Parathyroid adenoma (tissue), 2 donors: ENCODE results near the gene ARHGDIB.

Experiments used
- H2AFZ ChIP-seq: fragments of 300-600 bp; sonication (generic); one replicate; pipeline ENCODE4 v1.7.0; 2017; ENCODE audit warnings: antibody characterized with exemption, mild to moderate bottlenecking
- H3K27ac ChIP-seq: fragments of 300-600 bp; sonication (generic); one replicate; pipeline ENCODE4 v1.7.0; 2017
- H3K27me3 ChIP-seq: fragments of 300-600 bp; sonication (generic); one replicate; pipeline ENCODE4 v1.7.0; 2017; ENCODE audit warnings: low read length; ENCODE audit not compliant: control insufficient read depth, insufficient read depth
- H3K36me3 ChIP-seq: fragments of 300-600 bp; sonication (generic); one replicate; pipeline ENCODE4 v1.7.0; 2017; ENCODE audit warnings: low read length; ENCODE audit not compliant: control insufficient read depth, insufficient read depth
- H3K4me1 ChIP-seq: fragments of 300-600 bp; sonication (generic); one replicate; pipeline ENCODE4 v1.7.0; 2017; ENCODE audit warnings: control low read depth
- H3K4me2 ChIP-seq: fragments of 300-600 bp; sonication (generic); one replicate; pipeline ENCODE4 v1.7.0; 2017; ENCODE audit warnings: low read length
- H3K4me3 ChIP-seq: fragments of 300-600 bp; sonication (generic); one replicate; pipeline ENCODE4 v1.7.0; 2017; ENCODE audit warnings: low read depth, low read length
- H3K79me2 ChIP-seq: fragments of 300-600 bp; sonication (generic); one replicate; pipeline ENCODE4 v1.7.0; 2017; ENCODE audit warnings: control low read depth
- H3K9ac ChIP-seq: fragments of 300-600 bp; sonication (generic); one replicate; pipeline ENCODE4 v1.7.0; 2017; ENCODE audit warnings: mild to moderate bottlenecking
- H3K9me3 ChIP-seq: fragments of 300-600 bp; sonication (generic); one replicate; pipeline ENCODE4 v1.7.0; 2017; ENCODE audit warnings: low read length; ENCODE audit not compliant: control insufficient read depth
- TF ChIP-seq, protein P1 (sequence below): fragments of 300-600 bp; sonication (generic); IDR thresholded peaks from one replicate; pipeline ENCODE4 v1.7.0; 2017; ENCODE audit warnings: antibody characterized with exemption, mild to moderate bottlenecking
- donor health status: primary hyperparathyroidism.

ARHGDIB gene

DNA sequence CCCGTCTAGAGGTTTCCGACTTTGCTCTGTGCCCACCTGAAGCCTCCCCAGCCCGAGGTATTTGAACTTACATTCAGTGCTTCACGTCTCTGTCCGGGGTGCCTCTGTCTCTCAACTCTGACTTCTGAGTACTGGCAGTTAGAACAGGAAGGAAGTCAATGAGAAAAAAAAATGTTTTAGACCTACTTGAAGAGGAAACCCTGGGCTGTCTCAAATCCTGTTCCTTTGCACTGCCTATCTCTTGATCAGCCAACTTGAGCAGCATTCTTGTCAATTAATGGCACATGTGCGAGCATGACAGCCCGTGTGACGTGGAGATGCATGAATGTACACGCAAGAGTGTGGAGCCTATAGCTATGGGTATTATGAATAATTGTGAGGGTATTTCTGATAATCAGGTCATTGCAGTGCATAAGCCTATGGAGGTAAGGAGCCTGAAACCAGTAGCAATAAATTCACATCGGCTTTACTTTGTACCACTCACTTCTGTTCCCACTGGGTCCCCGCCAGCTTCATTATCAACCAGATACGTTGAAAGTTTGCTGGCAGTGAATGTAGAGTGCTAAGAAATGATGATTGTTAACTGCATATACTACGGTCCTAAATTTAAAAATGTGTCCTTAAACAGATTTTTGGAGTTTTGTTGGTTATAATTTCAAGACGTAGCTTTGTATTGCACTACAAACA lies at the start of gene ARHGDIB:
Gene ARHGDIB (minus strand): TSS at position 136 of the 687 bp plus-strand sequence. CDS start 10,889 bp downstream, outside the sequence.
- no peak within 1 kb of the TSS for H3K9ac ChIP-seq
- H3K4me3 ChIP-seq: peak within 1 kb of the TSS; percentile 49
- no peaks in the 10 kb centered on the region for H3K4me1 ChIP-seq

DNA sequence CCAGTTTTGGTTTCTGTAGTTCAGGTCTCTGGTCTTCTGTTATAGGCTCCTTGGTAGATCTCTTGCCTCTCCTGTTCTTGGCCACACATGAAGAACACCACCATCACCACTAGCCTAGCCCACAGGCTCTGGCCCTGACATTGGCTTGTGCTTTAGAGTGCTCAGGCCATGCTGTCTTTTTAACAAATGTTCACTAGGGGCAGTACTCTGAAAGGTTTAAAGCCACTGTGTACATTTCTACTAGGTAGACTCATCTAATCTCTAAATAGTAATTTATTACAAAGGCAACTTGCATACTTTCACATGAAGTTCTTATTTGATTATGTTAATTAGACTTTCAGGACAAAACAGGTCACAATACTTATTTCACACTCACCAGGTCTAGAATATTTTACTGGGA lies 49.8 kb upstream of the ARHGDIB start:
- Histone ChIP-seq H3K9ac (no peak overlapping the region), H3K79me2 (no peaks in the 10 kb centered on the region), H3K36me3 (no peaks in the 10 kb centered on the region), H3K9me3 (no peaks in the 10 kb centered on the region), H3K27me3 (no peaks in the 10 kb centered on the region), H3K27ac (no peak overlapping the region), H2AFZ (no peak overlapping the region), H3K4me3 (no peak overlapping the region), H3K4me2 (no peak overlapping the region), H3K4me1 (no peaks in the 10 kb centered on the region)
- TF ChIP-seq, protein P1, sequence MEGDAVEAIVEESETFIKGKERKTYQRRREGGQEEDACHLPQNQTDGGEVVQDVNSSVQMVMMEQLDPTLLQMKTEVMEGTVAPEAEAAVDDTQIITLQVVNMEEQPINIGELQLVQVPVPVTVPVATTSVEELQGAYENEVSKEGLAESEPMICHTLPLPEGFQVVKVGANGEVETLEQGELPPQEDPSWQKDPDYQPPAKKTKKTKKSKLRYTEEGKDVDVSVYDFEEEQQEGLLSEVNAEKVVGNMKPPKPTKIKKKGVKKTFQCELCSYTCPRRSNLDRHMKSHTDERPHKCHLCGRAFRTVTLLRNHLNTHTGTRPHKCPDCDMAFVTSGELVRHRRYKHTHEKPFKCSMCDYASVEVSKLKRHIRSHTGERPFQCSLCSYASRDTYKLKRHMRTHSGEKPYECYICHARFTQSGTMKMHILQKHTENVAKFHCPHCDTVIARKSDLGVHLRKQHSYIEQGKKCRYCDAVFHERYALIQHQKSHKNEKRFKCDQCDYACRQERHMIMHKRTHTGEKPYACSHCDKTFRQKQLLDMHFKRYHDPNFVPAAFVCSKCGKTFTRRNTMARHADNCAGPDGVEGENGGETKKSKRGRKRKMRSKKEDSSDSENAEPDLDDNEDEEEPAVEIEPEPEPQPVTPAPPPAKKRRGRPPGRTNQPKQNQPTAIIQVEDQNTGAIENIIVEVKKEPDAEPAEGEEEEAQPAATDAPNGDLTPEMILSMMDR: no peak

More for the DNA sequence above, at the start of gene ARHGDIB:
- Histone ChIP-seq H3K9me3 (no peaks in the 10 kb centered on the region), H3K27ac (peak within 1 kb of the TSS; percentile 48), H3K4me2 (peak within 1 kb of the TSS; percentile 39), H3K79me2 (no peaks in the 10 kb centered on the region), H3K36me3 (no peaks in the 10 kb centered on the region), H2AFZ (peak within 1 kb of the TSS; percentile 7), H3K27me3 (no peaks in the 10 kb centered on the region)
- TF ChIP-seq, protein P1: no peak

DNA sequence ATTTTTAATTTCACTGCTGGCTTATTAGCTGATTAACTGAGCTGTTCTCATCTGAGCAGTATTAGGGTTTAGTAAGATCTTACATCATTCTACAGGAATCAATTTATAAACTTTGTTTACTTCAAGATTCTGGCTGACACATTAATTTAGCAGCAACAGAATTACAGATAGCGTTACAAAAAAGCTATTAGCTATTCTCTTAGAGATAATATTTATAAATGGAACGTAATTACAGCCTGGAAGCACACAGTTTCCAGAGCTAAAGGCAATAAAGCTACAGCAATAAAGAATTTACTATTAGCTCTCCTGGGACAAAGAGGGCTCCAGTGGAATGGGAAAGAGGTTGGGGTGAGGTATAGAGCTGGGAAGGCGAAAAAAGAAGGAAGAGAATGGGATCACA lies 46.1 kb upstream of the ARHGDIB start:
- Histone ChIP-seq H3K36me3 (no peaks in the 10 kb centered on the region), H3K4me2 (no peak overlapping the region), H2AFZ (no peak overlapping the region), H3K4me1 (no peaks in the 10 kb centered on the region), H3K9ac (no peak overlapping the region), H3K27me3 (no peaks in the 10 kb centered on the region), H3K9me3 (no peaks in the 10 kb centered on the region), H3K27ac (no peak overlapping the region), H3K79me2 (no peaks in the 10 kb centered on the region), H3K4me3 (no peak overlapping the region)
- TF ChIP-seq, protein P1: no peak

DNA sequence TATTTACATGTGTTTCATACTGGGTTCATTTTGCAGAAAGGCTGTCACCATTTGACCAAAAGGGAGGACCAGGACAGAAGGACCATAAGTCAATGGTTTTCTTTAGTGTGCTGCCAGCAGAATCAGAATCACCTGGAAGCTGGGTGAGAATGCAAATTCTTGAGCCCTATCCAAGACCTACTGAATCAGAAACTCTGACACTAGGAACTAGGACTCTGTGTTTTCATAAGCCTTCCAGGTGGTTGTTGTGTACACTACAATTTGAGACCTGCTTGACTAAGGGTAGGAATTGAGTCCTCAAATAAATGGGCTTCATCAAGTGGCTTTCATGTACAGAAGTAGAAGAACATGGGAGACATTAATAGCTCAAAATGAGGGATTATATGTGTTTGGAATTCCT lies 43.7 kb upstream of the ARHGDIB start:
- no peak overlapping the region for H2AFZ ChIP-seq
- no peaks in the 10 kb centered on the region for H3K27me3 ChIP-seq
- H3K4me2 ChIP-seq: no peak overlapping the region
- no peaks in the 10 kb centered on the region for H3K36me3 ChIP-seq
- no peak overlapping the region for H3K9ac ChIP-seq
- H3K4me1 ChIP-seq: no peaks in the 10 kb centered on the region
- no peak overlapping the region for H3K27ac ChIP-seq
- H3K9me3 ChIP-seq: no peaks in the 10 kb centered on the region
- H3K79me2 ChIP-seq: no peaks in the 10 kb centered on the region
- TF ChIP-seq, protein P1: no peak
- H3K4me3 ChIP-seq: no peak overlapping the region

DNA sequence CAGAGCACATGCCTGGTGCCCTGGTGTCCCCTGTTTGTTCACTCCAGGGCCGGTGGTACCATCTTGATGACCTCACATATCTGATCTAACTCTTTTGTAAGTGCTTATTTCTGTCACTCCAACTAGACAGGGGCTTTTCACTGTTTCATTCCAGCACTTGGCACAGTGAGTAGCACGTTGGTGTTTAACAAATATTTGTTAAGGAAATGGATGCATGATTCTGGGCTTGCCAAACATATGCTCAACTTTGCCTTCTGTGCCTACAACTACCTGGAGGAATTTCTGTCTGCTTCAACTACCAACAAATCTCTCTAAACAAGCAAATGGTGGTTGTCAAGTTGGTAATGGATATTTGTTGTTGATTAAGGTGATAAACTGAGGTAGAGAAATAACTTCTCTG lies 43.0 kb upstream of the ARHGDIB start:
- TF ChIP-seq, protein P1: no peak
- no peaks in the 10 kb centered on the region for H3K27me3 ChIP-seq
- no peaks in the 10 kb centered on the region for H3K9me3 ChIP-seq
- H2AFZ ChIP-seq: no peak overlapping the region
- H3K4me2 ChIP-seq: no peak overlapping the region
- no peak overlapping the region for H3K27ac ChIP-seq
- H3K9ac ChIP-seq: no peak overlapping the region
- no peaks in the 10 kb centered on the region for H3K36me3 ChIP-seq
- no peaks in the 10 kb centered on the region for H3K4me1 ChIP-seq
- no peak overlapping the region for H3K4me3 ChIP-seq
- H3K79me2 ChIP-seq: no peaks in the 10 kb centered on the region
